GM12878 (cell line): ENCODE results near the gene FAM114A1. TPM values are rescaled to one million over a fixed set of nuclear protein-coding genes. Genes with fewer than 3 reads are reported as not detected.

Experiments used
- ATAC-seq: fragments of 200-7000 bp; cut with Tn5 transposase; 3 replicates; pipeline ENCODE4 v1.9.1; 2020; ENCODE audit warnings: mild to moderate bottlenecking, moderate library complexity
- BruUV-seq: library from RNA; stranded (reverse); fragments of 400-500 nt; replicated peaks from 2 replicates; lab custom pipeline; 2021; lab: Mats Ljungman, UMichigan
- CTCF ChIA-PET: fragments of 300-600 bp; sonication (Branson Sonifier 250); formaldehyde crosslinking; extraction: SDS; loops from one replicate; lab custom pipeline; 2021; ENCODE audit warnings: inconsistent platforms; lab: Yijun Ruan, JAX
- POLR2A ChIA-PET: fragments of 350-600 bp; formaldehyde crosslinking; extraction: SDS; loops from one replicate; lab custom pipeline; 2021; ENCODE audit warnings: inconsistent platforms; lab: Charles Lee
- RAD21 ChIA-PET: fragments of 300-600 bp; sonication (Branson Sonifier 250); formaldehyde crosslinking; loops from one replicate; lab custom pipeline; 2023; ENCODE audit warnings: antibody characterized with exemption; ENCODE audit not compliant: unreplicated experiment; lab: Charles Lee
- SMC1A ChIA-PET: fragments of 300-600 bp; sonication (Branson Sonifier 250); formaldehyde crosslinking; loops from one replicate; lab custom pipeline; 2023; ENCODE audit not compliant: unreplicated experiment, uncharacterized antibody; lab: Charles Lee
- DNase-seq: peaks from one replicate; pipeline ENCODE4 v3.0.0-alpha.2; 2011; ENCODE audit warnings: low read depth, low spot score
- FAIRE-seq: peaks from 3 replicates; lab custom pipeline; 2011; peaks lifted over from hg19 to GRCh38; lab: Jason Lieb, UNC
- H2AFZ ChIP-seq: 2 replicates; pipeline ENCODE4 v1.6.0; 2011; ENCODE audit warnings: low read depth, low read length, control low read depth; ENCODE audit not compliant: control insufficient read depth
- H3K27ac ChIP-seq: 2 replicates; pipeline ENCODE4 v1.5.1; 2011; ENCODE audit warnings: control low read depth; ENCODE audit not compliant: control insufficient read depth, insufficient read depth
- H3K27me3 ChIP-seq, 2 experiments: replicated peaks in 1 of 2; 2 replicates each; pipeline versions ENCODE4 v1.6.0 to v1.6.1; 2011; ENCODE audit warnings: low read length in 1 of 2; ENCODE audit not compliant: control insufficient read depth in 2 of 2, insufficient read depth in 2 of 2
- H3K36me3 ChIP-seq, 2 experiments: 2 replicates each; pipeline ENCODE4 v1.5.1; 2011; ENCODE audit warnings: low read length in 1 of 2; ENCODE audit not compliant: control insufficient read depth in 2 of 2, insufficient read depth in 2 of 2
- H3K4me1 ChIP-seq: 2 replicates; pipeline ENCODE4 v1.6.1; 2011; ENCODE audit warnings: mild to moderate bottlenecking, low read length, moderate library complexity, mixed read lengths; ENCODE audit not compliant: control insufficient read depth, insufficient read depth
- H3K4me2 ChIP-seq: 2 replicates; pipeline ENCODE4 v1.6.0; 2011; ENCODE audit warnings: control low read depth; ENCODE audit not compliant: control insufficient read depth, insufficient read depth
- H3K4me3 ChIP-seq: fragments of 200-600 bp; sonication (generic); 2 replicates; pipeline ENCODE4 v1.5.1; 2016
- H3K79me2 ChIP-seq: 2 replicates; pipeline ENCODE4 v1.6.0; 2011; ENCODE audit warnings: low read length; ENCODE audit not compliant: control insufficient read depth, insufficient read depth
- H3K9ac ChIP-seq: 2 replicates; pipeline ENCODE4 v1.8.0; 2011; ENCODE audit warnings: low read length, control low read depth, mixed read lengths; ENCODE audit not compliant: control insufficient read depth, insufficient read depth
- H3K9me3 ChIP-seq: replicated peaks from 3 replicates; pipeline ENCODE4 v1.5.1; 2011; ENCODE audit warnings: mild to moderate bottlenecking, low read length; ENCODE audit not compliant: control insufficient read depth, insufficient read depth
- H4K20me1 ChIP-seq: 2 replicates; pipeline ENCODE4 v1.6.0; 2011; ENCODE audit not compliant: control insufficient read depth, insufficient read depth
- IKZF2 ChIP-seq, 2 experiments: fragments of 450-650 bp; IDR thresholded peaks; 2 replicates each; pipeline ENCODE4 v1.6.1; 2017; ENCODE audit warnings: mild to moderate bottlenecking in 2 of 2, moderate library complexity in 2 of 2
- MTA2 ChIP-seq: fragments of 450-650 bp; IDR thresholded peaks from 2 replicates; pipeline ENCODE4 v1.6.1; 2016; ENCODE audit warnings: low read depth, mild to moderate bottlenecking, moderate library complexity
- SREBF1 ChIP-seq: IDR thresholded peaks from 2 replicates; pipeline ENCODE4 v1.6.1; 2012; ENCODE audit warnings: mild to moderate bottlenecking, low read length
- WGBS: methylation state at CpG from one replicate; pipeline ENCODE4 v1.1.6; 2016; ENCODE audit warnings: low lambda C conversion rate; ENCODE audit not compliant: insufficient replicate concordance, insufficient coverage; ENCODE audit errors: missing lambda C conversion rate; 5-methylcytosine and 5-hydroxymethylcytosine counted together
- in situ Hi-C: fragments of 300-500 bp; cut with MboI; formaldehyde crosslinking; loops from 9 replicates; pipeline ENCODE4 v1.14.3; 2018; ENCODE audit warnings: mixed read lengths
- intact Hi-C: fragments of 100-400 bp; cut with micrococcal nuclease; formaldehyde crosslinking; loops from one replicate; pipeline ENCODE4 v1.14.2; 2022; ENCODE audit not compliant: unreplicated experiment
- polyA plus RNA-seq, 11 experiments: library from polyadenylated mRNA; depleted of rRNA in 4 of 11; unstranded in 6 of 11; stranded (reverse) in 5 of 11; fragments of >200 nt; fragmentation: Nextera tagmentation in 4 of 11; fragmentation: Illumina TruSeq in 1 of 11; extraction: Ambion mirVana in 4 of 11; extraction: Trizol in 1 of 11; gene quantifications; 1 replicate in 1 of 11; 2 replicates in 10 of 11; pipeline versions ENCODE4 v1.2.1 to v1.2.3, GENCODE V29; 2011 to 2016; ENCODE audit warnings: inconsistent platforms in 2 of 11, missing spikeins in 2 of 11, low read depth in 1 of 11
- total RNA-seq, 4 experiments: library from RNA; depleted of rRNA in 3 of 4; stranded (reverse); fragments of >200 nt in 3 of 4; fragmentation: Illumina TruSeq in 1 of 4; extraction: Trizol in 1 of 4; gene quantifications; 2 replicates each; pipeline versions ENCODE4 v1.2.1 to v1.2.3, GENCODE V29; 2013 to 2021
- TF ChIP-seq, protein P1 (sequence below), 3 experiments: IDR thresholded peaks in 2 of 3; conservative IDR thresholded peaks in 1 of 3; 2 replicates each; pipeline ENCODE4 v1.5.1; 2011; ENCODE audit warnings: low read depth in 3 of 3, low read length in 3 of 3, mild to moderate bottlenecking in 3 of 3, control low read depth in 2 of 3, moderate library complexity in 2 of 3, inconsistent platforms in 1 of 3, mixed read lengths in 1 of 3; ENCODE audit not compliant: control insufficient read depth in 2 of 3, insufficient read depth in 1 of 3; ENCODE audit errors: extremely low read depth in 1 of 3
- TF ChIP-seq, protein P2 (sequence below): fragments of 450-650 bp; formaldehyde crosslinking; IDR thresholded peaks from 2 replicates; pipeline ENCODE4 v1.5.0; 2022; ENCODE audit warnings: mild to moderate bottlenecking, missing genetic modification characterization
- TF ChIP-seq, protein P3 (sequence below): fragments of 450-650 bp; IDR thresholded peaks from 2 replicates; pipeline ENCODE4 v1.6.1; 2017; ENCODE audit warnings: mild to moderate bottlenecking, moderate library complexity

FAM114A1 gene
- total and polyA plus RNA-seq, 10 of the 15 experiments (the other 5 are each of a cell fraction or from before 2014, with no cell fraction given) = 1.3 to 6.2 (median 3.9) TPM

DNA sequence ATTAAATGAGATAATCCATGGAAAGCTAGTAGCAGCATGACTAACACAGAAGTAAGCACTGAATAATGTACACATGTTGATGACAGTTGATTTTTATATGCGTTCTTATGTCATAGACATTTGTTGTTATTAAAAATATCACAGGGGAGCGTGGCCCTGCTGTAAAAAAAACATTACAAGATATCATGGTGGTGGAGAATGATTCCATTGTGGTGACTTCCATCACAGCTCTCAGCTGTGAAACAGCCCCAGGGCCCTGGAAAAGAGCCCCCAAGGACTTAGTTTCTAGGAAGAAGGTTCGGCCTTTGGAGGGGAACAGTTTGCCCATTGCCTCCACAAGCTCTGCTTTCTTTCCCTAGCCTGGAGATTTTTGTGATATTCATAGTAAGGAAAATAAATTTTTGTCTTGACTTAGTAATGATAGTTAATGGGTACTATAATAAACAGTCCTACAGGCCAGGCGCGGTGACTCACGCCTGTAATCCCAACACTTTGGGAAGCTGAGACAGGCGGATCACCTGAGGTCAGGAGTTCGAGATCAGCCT lies 49.9 kb downstream of the FAM114A1 start:
- intact Hi-C loops (no loop called here), in situ Hi-C loops (loop anchor here (25.0 kb wide), 1 partner anchor 520 kb away; no protein-coding TSS in a partner anchor)
- no peak overlapping the region for H3K4me2 ChIP-seq
- BruUV-seq = no TSS peak
- ATAC-seq (no peak), DNase-seq (no peak), FAIRE-seq (peak; percentile 27)
- ChIA-PET RAD21 (interaction anchor here (1.1 kb wide), 1 partner anchor 15 kb away, joined by 4 read pairs; no protein-coding TSS in a partner anchor), CTCF (interaction anchor here (0.6 to 6.9 kb wide), 3 partner anchors 15 to 1447 kb away, joined by 3 to 36 read pairs (median 3); no protein-coding TSS in a partner anchor), POLR2A (interaction anchor here (0.6 kb wide), 1 partner anchor 23 kb away, joined by 3 read pairs; no protein-coding TSS in a partner anchor), SMC1A (interaction anchor here (1.2 to 1.4 kb wide), 2 partner anchors 15 to 216 kb away, joined by 3 to 7 read pairs; no protein-coding TSS in a partner anchor)
- WGBS = 87% methylated on average over 8 of the region's 8 CpGs
- no peaks in the 10 kb centered on the region for H3K27me3 ChIP-seq
- H3K27ac ChIP-seq = no peak overlapping the region
- no peak overlapping the region for H3K4me3 ChIP-seq
- no peaks in the 10 kb centered on the region for H4K20me1 ChIP-seq
- H3K4me1 ChIP-seq = peaks cover 3% of the 10 kb centered on the region; the same call in 1 of the 2 replicates
- TF ChIP-seq, protein P1, sequence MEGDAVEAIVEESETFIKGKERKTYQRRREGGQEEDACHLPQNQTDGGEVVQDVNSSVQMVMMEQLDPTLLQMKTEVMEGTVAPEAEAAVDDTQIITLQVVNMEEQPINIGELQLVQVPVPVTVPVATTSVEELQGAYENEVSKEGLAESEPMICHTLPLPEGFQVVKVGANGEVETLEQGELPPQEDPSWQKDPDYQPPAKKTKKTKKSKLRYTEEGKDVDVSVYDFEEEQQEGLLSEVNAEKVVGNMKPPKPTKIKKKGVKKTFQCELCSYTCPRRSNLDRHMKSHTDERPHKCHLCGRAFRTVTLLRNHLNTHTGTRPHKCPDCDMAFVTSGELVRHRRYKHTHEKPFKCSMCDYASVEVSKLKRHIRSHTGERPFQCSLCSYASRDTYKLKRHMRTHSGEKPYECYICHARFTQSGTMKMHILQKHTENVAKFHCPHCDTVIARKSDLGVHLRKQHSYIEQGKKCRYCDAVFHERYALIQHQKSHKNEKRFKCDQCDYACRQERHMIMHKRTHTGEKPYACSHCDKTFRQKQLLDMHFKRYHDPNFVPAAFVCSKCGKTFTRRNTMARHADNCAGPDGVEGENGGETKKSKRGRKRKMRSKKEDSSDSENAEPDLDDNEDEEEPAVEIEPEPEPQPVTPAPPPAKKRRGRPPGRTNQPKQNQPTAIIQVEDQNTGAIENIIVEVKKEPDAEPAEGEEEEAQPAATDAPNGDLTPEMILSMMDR (IDR thresholded peaks at IDR 0.05 in 2 of 3, conservative IDR thresholded peaks at IDR 0.05 in 1 of 3; ENCODE audit: control insufficient read depth in 2 of 3, extremely low read depth in 1 of 3, insufficient read depth in 1 of 3, low read depth in 3 of 3, low read length in 3 of 3) = no peak
- TF ChIP-seq IKZF2 (IDR thresholded peaks at IDR 0.05) (no peak), MTA2 (no peak), SREBF1 (no peak)
- TF ChIP-seq, protein P2, sequence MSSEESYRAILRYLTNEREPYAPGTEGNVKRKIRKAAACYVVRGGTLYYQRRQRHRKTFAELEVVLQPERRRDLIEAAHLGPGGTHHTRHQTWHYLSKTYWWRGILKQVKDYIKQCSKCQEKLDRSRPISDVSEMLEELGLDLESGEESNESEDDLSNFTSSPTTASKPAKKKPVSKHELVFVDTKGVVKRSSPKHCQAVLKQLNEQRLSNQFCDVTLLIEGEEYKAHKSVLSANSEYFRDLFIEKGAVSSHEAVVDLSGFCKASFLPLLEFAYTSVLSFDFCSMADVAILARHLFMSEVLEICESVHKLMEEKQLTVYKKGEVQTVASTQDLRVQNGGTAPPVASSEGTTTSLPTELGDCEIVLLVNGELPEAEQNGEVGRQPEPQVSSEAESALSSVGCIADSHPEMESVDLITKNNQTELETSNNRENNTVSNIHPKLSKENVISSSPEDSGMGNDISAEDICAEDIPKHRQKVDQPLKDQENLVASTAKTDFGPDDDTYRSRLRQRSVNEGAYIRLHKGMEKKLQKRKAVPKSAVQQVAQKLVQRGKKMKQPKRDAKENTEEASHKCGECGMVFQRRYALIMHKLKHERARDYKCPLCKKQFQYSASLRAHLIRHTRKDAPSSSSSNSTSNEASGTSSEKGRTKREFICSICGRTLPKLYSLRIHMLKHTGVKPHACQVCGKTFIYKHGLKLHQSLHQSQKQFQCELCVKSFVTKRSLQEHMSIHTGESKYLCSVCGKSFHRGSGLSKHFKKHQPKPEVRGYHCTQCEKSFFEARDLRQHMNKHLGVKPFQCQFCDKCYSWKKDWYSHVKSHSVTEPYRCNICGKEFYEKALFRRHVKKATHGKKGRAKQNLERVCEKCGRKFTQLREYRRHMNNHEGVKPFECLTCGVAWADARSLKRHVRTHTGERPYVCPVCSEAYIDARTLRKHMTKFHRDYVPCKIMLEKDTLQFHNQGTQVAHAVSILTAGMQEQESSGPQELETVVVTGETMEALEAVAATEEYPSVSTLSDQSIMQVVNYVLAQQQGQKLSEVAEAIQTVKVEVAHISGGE (CRISPR knock-in tag) = no peak
- TF ChIP-seq, protein P3, sequence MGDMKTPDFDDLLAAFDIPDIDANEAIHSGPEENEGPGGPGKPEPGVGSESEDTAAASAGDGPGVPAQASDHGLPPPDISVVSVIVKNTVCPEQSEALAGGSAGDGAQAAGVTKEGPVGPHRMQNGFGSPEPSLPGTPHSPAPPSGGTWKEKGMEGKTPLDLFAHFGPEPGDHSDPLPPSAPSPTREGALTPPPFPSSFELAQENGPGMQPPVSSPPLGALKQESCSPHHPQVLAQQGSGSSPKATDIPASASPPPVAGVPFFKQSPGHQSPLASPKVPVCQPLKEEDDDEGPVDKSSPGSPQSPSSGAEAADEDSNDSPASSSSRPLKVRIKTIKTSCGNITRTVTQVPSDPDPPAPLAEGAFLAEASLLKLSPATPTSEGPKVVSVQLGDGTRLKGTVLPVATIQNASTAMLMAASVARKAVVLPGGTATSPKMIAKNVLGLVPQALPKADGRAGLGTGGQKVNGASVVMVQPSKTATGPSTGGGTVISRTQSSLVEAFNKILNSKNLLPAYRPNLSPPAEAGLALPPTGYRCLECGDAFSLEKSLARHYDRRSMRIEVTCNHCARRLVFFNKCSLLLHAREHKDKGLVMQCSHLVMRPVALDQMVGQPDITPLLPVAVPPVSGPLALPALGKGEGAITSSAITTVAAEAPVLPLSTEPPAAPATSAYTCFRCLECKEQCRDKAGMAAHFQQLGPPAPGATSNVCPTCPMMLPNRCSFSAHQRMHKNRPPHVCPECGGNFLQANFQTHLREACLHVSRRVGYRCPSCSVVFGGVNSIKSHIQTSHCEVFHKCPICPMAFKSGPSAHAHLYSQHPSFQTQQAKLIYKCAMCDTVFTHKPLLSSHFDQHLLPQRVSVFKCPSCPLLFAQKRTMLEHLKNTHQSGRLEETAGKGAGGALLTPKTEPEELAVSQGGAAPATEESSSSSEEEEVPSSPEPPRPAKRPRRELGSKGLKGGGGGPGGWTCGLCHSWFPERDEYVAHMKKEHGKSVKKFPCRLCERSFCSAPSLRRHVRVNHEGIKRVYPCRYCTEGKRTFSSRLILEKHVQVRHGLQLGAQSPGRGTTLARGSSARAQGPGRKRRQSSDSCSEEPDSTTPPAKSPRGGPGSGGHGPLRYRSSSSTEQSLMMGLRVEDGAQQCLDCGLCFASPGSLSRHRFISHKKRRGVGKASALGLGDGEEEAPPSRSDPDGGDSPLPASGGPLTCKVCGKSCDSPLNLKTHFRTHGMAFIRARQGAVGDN = no peak
- H2AFZ ChIP-seq = no peak overlapping the region
- no peaks in the 10 kb centered on the region for H3K36me3 ChIP-seq
- H3K9me3 ChIP-seq = no peaks in the 10 kb centered on the region; the same call in 2 of the 3 replicates
- no peaks in the 10 kb centered on the region for H3K79me2 ChIP-seq
- H3K9ac ChIP-seq = no peak overlapping the region
